ENCODE measurements around the gene PEX14.

PEX14 gene

DNA sequence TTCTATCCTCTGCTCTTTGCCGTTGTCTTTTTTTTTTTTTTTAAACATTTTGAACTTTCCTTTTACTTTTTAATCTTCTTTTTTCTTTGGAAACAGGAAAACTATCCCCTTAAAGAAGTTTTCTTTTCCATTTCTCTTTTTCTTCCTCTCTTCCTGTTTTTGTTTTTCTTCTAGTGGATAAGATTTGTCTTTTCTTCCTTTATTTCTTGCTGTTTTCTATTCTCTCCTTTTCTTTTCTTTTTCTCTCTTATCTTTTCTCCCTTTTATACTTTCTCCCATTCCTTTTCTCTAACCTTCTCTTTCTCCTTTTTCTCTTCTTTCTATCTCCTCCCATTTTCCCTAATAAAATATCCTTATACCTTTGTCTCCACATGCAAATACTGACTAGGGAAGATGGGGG, 46.2 kb downstream of the PEX14 start:
- no peak for DNase-seq

DNA sequence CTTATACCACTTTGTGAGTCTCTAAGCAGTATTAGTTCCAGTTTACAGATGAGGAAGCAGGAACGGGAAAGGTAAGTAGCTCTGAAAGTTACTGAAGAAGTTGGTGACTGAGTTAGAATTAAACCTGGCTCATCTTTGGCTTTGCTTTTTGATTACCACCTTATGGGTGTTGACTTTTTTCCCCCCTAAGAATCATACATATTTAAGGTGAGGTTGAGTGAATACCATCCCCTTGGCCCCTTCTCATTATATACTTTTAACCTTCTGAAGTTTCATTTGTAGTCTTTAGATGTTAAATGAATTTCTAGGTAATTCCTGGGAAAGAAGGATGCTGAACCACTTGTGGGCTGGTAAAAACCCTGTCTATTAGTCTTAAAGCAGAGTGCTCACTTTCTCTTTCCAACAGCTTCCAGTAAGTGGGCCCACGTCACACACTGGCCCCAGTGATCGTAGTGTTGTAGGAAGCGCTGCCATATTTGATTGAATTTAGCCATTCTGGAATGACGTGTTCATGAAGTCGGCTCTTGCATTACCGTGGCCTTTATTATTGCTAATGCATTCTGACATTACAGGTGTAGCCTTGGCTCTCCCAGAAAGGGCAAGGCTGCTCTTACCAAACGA, 46.9 kb downstream of the PEX14 start:
- no peak for DNase-seq

DNA sequence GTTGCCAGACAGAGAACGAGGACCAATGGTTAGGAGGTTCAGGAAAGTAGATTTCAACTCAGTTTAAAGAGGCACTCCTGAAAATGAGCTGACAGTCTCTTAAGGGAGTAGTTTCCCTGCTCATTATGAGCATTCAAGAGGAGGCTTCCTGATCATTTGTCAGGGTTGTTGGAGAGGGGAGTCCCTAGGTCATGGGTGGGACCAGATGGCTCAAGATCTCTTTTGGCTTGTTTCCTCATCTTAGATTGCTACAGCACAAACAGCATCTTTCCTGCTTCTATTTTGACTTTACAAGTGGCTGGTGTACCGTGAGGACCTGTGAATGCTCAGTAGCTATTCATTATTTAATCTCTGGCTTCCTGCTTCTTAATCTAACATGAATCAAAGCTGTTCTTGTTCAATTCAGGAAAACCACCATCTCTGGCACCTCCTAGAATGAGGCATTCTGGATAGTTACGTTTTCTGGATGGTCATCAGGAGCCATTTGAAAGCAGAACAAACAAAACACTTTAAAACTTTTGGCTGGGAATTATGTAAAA, 47.6 kb downstream of the PEX14 start:
- no peak for DNase-seq

DNA sequence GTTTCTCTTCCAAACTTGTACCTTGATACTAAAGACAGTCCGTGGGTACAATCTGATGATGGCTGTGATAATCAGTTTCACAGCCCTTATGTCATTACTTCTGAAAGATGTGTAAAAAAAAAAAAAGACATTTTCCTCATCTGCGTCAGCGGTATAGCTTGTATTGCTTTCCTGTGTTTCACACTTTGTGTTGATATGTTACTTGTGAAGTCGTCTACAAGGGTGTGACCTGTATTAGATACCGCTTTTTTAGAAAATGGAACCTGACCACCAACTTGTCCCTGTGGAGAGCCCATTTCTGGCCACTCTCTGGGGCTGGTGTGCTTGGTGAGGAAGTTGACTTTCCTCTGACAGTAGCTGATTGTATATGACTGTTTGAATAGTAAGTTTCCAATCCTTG, 50.5 kb downstream of the PEX14 start:
- no peak for DNase-seq

DNA sequence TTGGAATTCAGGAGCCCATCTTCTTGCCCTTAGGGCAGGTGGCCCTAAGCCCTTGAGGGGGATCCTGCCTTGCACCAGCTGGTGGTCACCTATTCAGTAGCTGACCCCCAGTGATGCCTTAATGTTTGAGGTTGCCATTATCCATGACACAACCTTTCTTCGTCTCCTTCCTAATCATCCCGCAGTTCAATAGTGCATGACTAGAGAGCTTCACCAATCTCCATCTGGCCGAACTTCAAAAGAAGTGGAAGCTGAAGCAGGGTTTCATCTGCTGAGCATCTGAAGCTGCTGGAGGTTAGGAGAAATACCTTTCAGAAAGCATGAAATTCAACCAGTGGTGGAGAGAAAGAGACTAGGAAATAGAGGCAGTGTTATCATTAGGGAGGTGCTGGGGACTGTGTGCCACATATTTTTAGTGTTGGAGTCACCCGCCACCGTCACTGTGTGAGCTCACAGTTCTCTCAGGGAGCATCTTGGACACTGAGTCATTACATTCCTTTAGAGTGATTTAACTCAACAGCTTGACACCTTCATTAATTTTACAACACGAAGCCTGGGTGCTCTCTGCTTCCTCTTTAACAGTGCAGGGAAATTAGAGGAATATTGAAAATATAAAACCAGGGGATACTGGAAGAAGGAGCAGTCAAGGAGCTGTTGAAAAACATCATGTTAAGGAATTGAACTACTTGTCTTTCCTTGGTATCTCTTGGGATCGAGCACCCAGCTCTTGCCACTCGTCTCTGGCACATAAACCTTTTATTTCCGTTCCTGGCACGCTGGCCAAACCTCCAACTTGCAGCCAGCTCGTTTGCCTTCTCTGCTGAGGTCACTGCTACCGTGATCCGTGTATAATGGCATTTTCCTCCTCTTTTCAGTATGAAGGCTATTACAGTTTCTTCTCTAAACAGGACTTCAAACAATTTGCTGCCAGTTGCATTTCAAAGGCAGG, 53.6 kb downstream of the PEX14 start:
- no peak for DNase-seq

DNA sequence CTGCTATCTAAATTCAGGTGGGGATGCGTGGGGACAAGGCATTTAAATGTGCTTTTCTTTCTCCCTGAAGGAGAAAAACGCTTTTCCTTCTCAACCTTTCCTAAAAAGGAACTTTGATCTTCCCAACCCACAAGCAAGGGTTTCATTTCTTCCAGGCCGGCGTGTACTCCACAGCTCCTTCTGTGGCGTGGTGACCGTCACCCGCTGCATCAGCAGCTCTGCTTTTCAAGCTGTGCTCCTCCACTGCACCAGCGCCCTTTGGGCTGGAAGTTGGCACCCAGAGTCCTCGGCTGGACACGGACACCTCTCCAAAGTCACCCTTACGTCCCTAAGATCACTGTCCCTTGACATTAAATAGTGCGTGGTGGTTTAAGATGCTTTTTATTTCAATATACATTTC, 54.3 kb downstream of the PEX14 start:
- DNase-seq = no peak

DNA sequence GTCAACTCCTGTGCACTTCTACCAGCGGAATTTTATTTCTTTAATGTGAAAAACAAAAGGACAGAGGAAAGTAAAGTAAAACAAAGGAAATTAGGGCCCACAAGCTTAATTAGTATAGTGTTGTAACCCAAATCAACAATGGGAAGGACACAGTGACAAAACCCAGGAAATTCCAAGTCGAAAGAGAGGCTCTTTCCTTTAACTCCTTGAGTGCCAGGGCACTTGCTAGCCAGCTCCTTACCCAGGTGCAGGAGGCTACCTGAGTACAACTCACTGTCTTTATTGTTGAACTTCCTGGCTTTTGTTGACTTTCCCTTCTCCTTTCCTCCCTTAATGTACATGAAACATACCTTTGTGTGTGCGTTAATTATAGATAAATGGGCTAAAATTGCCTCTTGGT, 55.0 kb downstream of the PEX14 start:
- DNase-seq = no peak

DNA sequence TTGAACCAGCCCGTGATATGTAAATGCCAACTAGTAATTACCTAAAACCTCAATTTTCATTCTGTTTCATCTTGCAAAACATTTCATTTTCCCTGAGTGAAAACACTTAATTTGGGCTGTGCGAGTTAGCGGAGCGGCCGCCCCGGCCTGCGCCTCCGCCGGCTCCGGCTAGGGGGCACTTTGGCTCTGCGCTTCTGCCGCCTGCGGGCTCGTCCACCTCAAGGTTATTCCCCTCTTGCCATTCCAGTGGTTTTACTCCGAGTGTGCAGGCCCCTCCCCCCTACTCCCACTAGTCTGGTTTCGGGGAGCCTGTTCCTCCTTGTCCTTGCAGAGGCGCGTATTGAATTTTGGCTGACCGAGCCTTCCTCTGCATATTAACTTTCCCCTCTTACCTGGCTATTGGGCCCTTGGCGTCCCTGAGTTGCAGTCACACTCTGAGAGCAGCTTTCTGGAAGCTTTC, 55.6 kb downstream of the PEX14 start:
- DNase-seq = no peak

DNA sequence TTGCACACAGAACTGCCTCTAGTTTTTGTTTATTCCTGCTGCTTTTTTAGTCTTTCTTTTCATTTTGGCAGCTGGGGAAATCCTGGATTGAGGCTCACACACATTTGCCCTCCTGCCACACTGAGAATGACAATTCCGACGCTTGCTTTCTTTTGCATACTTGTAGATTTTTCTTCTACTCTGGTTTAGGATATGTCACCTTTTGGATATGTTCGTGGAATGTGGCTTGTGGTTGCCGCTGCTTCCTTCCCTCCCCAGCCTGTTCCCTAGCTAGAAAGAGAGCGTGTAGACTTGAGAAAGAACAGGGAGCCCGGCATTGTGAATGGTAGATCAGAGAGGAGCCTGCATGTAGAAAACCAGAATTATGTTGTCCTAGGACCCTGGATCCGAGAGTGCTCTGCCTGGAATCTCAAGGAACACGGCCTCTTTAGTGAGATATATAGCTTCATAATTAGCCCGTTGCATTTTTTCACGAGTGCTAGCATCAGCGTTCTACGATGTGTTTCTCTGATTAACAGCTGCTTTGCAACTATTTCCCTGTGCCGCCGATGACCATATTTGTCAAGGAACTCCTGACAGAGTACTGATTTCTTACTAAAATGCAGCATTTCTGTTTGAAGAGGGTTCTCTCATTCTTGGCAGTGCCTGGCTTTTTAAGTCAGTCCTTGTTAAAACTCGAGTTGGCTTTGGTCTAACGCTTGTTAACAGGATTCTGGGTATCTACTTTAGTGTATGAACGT, 56.2 kb downstream of the PEX14 start:
- no peak for DNase-seq

DNA sequence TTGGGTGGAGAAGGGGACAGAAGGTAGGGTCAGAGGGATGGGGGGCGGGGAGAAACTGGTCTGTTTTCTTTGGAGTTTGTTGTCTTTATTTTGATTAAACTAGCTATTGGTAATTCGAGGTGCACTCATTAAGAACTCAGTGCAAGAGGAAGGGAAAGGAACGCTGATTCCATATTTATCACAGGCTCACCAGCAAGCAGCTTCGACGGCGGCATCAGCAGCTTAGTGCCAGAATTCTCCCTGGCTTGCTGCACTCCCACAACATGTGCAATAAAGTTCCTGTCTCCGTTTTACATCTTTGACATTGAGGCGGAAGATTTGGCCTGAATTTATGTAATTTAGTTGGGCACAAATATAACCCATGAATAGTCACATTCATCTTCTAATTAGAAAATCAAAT, 57.6 kb downstream of the PEX14 start:
- DNase-seq = no peak

DNA sequence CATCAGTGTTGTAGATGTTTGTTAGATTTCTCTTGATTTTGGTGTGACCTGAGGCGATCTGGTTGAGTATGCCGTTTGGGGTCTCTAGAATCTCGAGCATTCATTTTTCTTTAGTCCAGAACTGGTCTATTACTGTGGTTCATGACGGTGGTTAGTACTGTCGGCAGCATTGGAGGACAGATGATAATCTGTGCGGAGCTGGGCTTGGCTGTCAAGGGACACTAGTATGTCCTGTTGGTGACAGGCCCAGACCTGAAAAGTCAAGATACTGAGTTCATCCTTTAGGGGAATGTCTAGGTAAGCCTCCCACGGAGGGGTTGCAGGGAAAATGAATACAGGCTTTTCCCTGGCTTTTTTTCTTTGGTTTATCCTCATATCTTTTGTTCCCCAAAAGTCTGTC, 59.8 kb downstream of the PEX14 start:
- no peak for DNase-seq

DNA sequence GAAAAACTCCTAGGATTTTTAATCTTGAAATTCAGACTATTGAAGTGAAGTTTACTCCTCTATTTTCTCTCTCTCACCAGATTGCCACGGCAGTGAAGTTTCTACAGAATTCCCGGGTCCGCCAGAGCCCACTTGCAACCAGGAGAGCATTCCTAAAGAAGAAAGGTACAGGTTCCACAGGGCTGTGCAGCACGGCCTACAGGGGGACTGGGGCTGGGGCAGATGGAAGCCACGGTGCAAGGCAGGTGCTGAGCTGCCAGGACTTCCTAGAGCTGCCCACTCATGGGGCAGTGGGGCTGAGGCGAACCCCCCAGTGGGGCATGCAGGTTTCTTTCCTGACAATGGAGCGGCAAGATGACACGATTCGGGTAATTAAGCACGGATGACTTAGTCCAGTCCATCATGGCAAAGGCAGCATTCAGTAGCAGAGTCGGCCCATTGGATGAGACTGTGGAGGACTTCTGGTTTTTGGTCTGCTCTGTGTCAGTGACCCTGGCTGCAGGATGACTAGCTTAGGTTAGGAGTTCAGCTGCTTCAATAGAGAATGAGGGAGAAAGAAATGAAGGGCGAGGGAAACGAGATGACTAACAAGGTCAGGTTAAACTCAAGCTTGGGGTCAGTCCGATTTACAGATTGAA, 61.5 kb downstream of the PEX14 start:
- DNase-seq = no peak

DNA sequence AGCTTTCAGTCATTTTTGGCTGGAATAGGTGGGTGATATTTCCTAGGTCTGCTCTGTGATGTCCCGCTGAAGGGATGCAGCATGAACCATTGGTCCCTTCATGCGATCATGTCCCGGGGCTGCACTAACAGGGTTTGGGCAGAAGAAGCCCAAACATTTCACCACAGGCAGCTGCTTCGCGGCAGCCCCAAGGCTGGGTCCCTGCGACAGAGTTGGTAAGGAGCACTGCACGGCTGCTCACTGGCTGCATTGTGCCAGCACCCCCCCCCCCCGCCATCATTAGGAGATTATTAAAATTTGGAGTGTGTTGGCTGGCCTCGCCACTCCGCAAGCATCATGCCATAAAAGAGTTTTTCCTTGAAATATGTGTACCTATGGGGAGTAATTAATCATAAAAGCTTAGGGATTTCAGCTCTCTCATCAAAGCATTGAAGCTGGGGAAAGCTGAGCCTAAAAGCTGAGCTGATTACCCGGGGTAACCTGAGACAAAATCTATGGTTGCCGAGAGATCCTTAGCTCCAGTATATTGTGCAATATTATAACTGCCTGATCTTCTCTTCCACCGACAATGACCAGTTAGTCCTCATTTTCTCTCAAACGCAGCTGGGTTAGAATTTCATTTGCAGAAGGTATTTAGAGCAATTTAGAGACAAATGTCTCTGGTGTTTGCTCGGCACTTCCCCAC, 62.5 kb downstream of the PEX14 start:
- no peak for DNase-seq

DNA sequence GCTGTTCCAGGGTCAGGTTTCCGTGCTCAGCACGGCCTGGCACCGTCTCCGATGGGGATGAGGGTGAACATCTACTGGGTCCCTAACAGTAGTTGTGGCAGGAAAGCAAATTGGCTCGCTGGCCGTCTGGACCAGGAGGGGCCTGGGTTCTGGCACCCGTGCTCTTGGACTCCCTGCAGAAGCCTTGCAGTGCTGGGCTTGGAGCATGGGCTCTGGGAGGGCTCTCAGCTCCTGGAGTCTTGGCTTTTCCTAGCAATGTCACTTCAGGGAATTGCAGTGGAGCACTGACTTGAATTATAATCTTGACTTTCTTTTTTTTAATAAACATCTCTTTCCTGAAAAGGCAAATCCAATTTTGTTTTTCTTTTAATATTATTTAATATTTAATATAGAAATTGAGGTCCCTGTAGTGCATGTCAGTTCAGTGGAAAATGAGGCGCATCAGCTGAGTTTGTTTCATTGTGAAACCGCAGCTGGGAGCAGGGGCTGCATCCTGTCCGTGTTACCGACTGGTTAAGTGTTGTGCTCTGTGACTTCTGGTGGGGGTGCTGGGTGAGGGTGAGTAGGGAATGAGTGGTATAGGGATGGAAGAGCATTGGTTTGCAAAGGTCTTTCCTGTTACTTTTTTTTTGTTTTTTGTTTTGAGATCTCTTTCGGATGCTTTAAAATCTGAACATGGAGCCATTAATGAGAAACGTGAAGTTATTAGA, 64.1 kb downstream of the PEX14 start:
- no peak for DNase-seq

DNA sequence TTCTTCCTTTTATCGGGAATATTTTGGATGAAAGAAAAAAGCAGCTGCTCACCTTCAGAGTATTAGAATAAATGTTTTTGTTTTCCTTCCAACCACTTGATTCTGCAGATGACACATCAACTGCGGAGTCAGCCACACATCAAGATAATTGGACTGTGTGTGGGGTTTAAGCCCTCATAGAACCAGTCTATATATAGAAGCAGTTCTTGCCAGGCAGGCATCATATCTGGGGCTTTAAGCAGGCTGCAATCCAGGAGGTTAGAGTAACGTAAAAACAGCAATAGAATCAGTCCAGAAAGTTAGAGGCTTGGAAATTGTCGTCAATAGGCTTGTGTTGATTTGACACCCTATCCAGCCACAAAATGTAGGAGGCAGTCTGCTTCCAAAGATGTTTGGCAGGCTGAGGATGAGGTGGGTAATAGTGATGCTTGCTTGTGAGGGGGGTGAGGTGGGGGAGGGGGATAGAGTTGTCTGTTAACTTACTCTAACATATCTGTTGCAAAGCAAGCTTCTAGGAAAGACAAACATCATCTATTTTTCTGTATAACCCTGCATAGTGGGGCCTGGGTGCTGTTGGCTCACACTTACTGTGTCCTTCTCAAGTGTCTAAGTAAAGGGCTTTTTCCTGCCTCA, 64.8 kb downstream of the PEX14 start:
- DNase-seq = no peak

DNA sequence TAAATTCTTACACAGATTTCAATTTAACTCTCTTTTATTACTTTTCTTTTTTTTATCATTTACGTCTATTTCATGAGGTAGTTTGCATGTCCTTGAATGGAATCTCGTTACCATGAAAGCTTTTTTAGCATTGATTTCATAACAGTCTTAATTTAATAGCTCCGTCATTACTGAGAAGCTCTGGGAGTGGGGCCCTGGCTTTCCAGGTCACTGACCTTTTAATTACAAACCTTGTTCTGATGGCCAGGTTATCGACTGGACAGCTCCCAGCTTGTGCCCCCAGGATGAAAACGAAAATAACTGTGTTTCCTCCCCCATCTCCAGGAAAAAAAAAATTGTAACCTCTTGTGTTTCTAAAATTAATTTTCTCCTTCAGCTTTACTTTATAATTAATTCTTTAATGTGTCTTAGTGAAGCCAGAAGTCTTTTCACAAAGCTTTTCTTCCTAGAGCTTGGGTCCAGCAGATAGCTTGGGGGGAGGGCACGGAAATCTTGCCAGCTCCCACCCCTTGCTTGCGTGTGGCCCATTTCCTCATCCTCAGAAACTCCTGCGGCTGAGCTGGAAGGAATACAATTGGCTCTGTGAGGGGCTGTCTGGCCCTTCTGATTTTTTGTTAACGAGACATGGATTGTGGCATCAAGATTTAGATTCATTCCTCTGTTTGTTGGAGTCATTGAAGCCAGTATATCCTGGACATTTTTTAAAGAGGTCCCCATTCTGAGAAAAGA, 65.7 kb downstream of the PEX14 start:
- DNase-seq = no peak

DNA sequence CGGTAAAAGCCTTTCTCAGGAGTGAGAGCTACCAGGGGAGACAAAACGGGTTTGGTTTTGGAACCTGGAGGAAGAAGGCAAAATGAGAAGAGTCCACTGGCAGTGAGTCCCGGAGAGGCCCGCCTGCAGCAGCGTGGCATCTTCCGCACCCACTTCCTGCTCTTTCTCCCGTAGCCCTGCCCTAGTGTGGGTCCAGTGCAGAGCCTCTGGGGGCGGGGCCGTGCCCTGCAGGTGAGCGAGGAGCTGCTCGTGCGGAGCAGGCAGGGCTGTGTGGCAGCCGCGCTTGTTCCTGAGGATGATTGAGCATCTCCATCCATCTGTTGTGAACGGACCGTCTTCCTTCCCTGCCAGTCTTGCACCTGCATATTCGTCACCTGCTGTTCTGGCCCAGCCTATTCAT, 66.5 kb downstream of the PEX14 start:
- no peak for DNase-seq

DNA sequence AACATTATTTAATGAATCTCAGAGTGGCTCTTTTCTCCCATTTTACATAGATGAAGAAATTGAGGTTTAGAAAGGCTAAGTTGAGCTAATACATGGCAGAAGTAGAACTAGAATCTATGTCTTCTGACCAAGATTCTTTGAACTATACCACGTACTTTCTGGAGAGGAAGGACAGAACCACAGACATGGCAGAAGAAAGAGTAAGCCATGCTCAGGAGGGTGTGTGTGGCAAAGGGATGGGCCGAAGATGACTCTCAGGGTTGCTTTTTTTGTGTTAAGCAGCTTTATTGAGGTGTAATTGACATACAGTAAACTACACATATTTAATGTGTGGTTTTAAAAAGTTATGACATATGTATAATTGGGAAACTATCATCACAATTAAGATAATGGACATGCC, 69.5 kb downstream of the PEX14 start:
- DNase-seq = no peak

DNA sequence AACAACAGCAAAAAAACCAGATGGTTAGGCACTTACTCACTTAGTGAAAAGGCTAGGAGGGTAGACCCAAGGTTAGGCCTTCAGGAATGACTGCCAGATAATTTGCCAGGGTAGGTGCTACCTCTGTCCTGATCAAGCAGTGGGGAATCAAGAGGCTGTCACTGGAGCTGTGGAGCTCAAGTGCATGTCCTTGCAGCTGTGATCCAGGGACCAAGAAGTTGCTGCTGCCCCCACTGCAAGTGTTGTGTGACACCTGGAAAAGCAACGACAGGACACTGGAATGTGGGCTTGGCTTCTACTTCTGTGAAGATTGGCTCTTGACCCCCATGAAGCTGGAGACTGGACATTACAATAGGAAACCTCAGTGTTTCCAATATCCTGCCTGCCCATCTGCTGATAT, 72.1 kb downstream of the PEX14 start:
- no peak for DNase-seq

DNA sequence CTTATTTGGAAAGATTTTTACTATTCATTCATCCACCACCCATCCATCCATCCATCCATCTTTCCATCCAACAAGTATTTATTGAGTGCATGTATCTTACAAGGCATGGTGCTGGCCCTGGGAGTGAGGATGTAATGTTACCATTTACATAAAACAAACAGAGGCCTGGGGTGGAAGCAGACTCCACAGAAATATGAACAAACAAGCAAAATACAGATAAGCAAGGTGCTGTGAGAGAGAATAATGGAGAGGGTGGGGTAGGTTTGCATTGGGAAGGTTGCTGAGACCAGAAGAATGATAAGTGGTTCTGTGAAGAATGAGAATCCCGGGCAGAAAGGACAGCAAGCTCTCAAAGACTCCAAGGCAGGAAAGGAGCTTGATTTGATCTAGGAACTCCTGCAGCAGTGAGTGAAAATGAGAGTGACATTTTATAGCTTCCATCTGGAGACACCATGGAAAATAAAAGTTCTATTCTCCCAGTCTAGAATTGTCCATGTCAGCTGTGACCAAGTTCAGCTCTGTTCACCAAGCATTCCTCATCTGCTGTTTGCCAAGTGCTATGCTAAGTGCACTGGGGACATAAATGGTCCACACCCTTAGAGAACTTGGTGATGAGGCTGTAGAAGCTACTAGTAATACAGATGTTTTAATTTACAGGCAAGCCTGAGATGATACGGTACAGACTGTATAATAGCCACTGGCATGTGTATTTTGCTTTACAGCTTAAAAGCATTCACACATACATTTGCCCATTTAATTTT, 75.3 kb downstream of the PEX14 start:
- no peak for DNase-seq
